Stimulated activated CD4-positive, alpha-beta T cell treated with anti-CD3 and anti-CD28 coated beads, Interleukin-4, amount 100 ng/mL, for 1 hour (primary cell): ENCODE measurements around the gene CAMK1G.
A peak's percentile ranks its signal among the peaks of the same experiment; 100 is the strongest.

Experiments
- DNase-seq: peaks from one replicate; pipeline ENCODE4 v3.0.0-alpha.2; 2020

Gene CAMK1G

DNA sequence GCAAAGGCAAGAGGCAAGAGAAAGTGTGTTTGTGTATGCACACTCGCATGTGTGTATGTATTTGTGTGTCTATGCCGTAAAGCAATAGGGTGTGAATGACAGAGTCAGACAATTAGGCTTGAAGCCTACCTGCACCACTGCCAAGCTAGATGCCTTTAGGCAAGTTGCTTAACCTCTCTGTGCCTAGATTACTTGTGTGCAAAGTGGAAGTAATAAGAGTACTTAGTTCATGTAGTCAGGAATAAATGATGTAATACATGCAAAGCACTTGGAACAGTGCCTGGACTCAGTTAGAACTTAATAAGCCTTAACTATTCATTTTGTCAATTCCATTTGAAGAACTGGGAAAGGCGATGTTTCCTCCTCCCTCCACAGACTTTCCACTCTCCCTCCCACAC is 37.0 kb downstream of the CAMK1G start:
- no peak for DNase-seq

GRCh38 chr1:209621286-209621685 is 37.8 kb downstream of the CAMK1G start:
- DNase-seq: no peak

DNA sequence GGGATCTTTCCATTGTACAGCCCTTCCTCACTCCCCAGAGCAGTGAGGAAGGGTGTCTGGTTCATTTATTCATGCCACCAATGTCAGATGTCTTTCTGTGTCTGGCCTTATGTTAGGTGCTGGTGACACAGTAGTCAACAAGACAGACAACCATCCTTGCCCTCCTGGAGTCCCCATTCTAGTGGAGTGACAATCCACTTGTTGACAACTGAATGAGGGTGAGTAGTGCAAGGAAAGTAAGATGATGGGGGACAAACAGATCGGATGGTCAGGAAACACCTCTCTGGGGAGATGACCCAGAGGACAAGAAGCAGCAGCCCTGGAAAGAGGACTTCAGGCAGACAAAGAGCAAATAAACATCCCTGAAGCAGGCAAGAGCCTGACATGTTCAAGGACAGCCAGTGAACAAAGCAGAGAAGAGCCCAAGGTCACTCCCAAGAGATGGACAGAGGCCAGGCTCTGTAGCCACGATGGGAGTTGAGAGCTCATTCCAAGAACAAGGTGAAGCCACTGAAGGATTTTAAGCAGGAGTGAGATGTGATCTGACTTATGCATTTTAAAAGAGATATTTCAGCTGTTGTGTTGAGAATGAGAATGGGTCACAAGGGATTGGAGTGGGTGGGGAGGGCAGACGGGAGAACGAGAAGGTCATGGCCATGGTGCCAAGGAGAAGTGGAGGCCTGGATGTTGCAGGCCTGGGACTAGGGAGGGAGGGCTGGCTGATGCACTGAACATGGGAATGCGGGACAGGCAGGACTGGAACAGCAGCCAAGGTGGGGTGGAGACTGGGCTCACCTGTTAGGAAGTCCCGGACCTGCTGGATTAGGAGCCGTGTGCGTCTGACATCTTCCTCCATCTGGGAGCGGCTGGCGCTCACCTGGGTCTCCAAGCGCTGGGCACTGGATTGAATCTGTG is 38.5 kb downstream of the CAMK1G start:
- DNase-seq: no peak

- DNase-seq: no peak
Measured at GRCh38 chr1:209622841-209623829, 39.6 kb downstream of the CAMK1G start.

DNA sequence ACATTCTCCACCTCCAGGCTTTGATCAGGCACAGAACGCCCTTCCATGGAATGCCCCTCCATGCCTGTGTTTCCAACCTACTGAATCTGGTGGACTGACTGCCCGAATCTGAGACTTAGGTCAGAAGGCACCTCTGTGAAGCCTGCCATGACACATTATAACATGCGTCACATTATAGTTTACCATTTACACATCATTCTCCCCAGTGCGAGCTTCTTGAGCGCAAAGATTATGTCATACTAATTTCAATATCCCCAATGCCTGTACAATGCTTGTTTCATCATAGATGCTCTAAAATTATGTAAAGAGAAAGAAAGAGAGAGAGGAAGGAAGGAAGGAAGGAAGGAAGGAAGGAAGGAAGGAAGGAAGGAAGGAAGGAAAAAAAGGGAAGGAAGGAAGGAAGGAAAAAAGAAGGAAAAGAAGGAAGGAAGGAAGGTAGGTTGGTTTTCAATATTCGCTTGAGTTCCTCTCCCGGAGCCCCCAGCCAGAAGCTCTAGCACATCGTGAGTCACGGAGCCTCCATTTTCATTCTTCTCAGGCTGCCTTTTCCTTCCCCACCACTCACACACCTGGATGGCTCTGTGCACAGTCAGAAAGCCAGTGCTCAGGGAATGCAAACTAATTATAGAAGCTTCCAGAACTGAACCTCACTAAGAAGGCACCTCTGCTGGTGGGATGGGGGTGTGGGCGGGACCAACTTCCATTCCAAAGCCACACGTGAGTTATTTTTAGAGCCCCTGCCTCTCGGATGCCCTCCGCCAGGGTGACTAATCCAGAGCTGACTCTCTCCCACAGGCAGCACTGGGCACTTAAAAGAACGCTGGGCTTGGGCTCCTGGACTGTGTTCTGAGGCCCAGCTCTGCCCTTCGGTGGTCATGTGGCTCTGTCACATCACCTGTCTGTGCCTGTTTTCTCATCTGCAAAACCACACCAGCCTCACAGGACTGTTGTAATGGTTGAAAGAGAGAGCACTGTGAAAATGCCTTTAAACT is 41.3 kb downstream of the CAMK1G start:
- DNase-seq: no peak

- no peak for DNase-seq
Measured at GRCh38 chr1:209625791-209626285, 42.3 kb downstream of the CAMK1G start.

- no peak for DNase-seq
Measured at GRCh38 chr1:209626346-209627026, 43.0 kb downstream of the CAMK1G start.

DNA sequence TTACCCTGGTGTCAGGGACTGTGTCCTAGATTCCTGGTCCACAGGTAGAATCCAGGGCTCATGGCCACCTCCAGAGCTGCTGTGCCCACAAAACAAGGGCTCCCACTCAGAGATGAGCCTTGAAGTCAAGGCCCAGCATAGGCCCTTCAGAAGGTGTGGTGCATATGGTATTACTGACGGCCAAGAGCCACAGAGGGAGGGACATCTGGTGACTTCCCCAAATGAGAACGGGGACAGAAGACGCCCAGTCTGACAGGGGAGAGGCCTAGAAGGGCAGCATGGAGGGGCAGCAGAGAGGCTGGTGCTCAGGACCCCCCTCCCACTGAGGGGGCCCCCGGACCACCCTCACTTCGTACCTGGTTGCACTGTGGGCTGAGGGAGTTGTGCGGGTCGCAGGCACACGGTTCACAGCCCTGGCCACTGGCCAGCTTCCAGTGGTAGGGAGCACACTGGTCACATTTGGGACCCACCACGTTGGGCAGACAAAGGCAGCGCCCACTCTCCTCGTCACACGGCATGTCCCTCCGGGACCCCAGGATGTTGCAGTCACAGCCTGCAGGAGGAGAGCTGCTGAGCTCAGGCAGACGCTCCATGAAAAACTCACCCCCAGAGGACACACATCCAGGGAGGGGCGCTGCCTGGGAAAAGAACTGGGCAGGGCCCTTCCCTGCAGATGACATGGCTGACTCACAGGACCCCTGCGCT is 43.7 kb downstream of the CAMK1G start:
- DNase-seq: no peak

DNA sequence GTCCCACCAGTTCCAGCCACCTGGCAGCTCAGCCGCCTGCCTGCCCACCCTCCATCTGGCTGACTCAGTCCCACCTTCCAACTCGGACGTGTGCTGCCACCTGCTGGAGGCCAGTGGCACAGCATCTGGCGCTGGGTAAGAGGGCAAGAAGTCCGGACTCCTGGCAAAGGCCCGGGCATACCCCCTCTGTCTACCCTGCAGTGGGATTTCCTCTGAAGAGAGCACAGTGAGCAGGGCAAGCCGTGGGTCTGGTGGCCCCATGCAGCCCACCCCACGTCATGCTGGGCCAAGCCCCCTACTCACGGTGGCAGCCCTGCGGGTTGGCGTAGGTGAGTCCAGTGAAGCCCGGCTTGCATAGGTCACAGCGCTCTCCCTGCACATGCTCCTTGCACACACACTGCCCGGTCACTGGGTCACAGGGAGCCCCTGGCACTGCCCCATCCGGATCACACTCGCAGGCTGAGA is 44.2 kb downstream of the CAMK1G start:
- peak; percentile 84 for DNase-seq

- DNase-seq: no peak
Measured at GRCh38 chr1:209628618-209629299, 45.2 kb downstream of the CAMK1G start.

- DNase-seq: no peak
Measured at GRCh38 chr1:209629621-209630382, 46.3 kb downstream of the CAMK1G start.

DNA sequence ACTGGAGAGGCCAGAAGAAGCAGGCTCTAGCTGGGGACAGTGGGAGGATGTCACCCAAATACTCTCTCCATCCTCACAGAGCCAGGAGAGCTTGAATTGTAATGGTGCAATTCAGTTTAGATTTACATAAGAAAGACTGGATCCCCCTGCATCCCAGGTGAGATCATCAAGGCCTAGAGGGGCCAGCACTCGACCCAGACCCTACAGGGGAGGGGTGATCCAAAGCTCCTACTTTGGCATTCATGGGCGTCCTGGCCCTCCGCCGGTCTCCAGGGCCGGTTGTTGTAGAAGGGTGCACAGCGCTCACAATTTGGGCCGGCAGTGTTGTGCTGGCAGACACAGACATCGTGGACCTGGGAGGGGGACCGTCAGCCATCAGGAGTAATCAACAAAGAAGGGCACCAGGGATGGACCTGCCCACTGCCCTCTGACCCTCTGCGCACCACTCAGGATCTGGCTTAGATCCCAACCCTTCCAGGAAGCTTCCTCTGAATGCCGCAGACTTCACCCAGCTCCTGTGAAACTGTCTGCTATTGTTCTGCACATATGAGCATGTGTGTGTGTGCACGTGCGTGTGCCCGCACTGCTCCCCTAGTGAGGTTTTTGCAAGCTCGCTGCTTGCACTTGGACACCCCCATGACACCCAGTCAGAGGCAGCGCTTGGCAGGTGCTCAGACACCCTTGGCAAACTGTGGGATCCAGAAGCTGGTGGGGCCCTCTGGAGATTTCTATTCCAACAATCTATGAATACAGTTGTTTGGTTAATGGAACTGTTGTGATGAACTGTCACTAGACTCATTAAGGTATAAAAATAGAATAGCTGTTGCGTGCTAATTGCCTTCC is 47.1 kb downstream of the CAMK1G start:
- no peak for DNase-seq

GRCh38 chr1:209633335-209633997 is 50.0 kb downstream of the CAMK1G start:
- DNase-seq: no peak

DNA sequence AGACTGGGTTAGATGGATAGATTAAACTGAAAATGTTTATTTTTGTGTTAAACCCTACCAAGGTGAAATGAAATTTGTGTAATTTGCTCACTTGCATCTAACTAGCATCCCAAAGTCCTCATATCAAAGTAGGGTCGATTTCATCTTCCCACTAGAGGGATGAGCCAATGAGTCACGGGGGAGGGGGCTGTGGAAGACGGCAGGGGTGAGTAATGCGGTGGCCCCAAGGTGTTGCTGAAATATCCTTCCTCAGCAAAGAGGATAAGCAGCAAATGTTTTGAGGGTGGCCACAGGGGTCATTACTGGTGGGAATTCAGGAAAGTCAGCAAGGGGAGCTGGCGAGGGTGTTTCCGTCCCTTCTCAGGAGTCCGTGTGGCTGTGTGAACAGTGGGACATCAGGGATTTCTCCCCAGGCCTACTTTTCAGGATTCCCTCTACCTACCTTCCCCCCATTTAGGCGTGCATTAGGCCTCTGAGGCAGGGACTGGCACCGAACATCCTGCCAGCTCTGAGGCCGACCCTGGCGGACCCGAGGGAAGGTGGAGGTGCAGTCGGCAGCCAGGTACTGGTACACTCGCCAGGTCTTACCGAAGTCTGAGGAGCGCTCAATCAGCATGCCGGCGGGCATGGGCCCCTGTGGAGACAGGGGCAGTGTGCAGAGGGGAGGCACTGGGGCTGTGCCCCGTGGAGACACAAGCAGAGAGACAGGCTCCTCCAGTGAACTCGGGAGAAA is 50.7 kb downstream of the CAMK1G start:
- no peak for DNase-seq

DNA sequence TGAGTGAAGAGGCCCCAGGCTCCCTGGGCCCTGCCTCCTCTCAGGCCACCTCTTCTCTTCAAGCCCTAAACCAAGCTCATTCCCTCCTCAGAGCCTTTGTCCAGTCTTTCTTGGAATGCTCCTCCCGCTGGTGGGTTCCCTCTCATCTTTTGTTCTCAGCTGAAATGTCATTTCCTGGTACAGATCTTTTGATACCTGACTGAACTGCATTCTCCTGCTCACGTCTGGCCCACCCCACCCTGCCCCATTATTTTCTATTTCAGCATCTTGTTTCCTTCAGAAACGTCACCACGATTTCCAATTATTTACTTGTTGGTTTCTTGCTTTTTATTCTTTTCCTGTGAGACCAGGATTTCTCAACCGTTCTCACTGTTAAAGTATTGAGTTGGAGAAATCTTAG is 52.3 kb downstream of the CAMK1G start:
- DNase-seq: no peak

DNA sequence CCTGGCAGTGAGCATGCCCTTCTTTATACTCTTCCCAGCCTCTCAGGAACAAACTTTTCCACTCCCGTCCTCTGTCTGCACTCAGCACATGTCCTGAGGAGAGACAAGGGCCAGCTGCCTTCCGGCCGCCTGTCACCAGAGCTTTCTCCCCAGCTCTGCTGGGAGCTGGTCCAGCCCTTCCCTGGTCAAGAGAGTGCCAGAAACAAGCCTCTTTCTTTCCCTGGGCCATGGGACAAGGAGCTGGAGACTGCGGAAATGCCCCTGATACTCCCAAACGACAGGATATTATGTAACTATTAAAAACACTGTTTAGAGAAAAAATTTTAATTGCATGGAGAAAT is 58.3 kb downstream of the CAMK1G start:
- DNase-seq: no peak

DNA sequence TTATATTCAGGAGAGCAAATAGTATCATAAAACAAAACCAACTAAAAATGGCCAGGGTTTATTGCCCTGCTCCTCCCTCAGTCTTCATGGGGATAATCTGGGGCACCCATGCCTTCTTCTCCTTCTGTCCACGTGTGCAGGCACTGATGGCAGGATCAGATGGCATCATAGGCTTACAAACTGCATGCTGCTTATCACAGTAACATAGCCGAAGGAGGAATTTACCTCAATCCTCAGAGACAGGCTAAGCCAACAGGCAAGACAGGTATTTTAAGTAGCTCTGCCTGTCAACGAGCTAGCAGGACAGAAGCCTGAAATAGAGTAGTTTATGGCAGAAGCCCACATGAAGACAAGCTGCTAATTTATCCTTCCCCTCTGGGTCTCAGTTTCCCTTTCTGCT is 59.3 kb downstream of the CAMK1G start:
- no peak for DNase-seq
